ENCODE data around the gene GJA5.

- TF ChIP-seq CTCF (IDR thresholded peaks at IDR 0.05; ENCODE audit: extremely low read depth in 1 of 2, insufficient read depth in 1 of 2, low read depth in 1 of 2, low read length in 2 of 2): no peak
- TF ChIP-seq POLR2A (IDR thresholded peaks at IDR 0.05; ENCODE audit: low read depth, low read length): no peak
- no peak for TF ChIP-seq POLR2AphosphoS5 (IDR thresholded peaks at IDR 0.05; ENCODE audit: insufficient read depth, low read depth, low read length)
- TF ChIP-seq EZH2 (IDR thresholded peaks at IDR 0.05; ENCODE audit: borderline replicate concordance, low read depth, low read length, severe bottlenecking): no peak
These were observed 31.1 kb downstream of the GJA5 start for GRCh38 chr1:147729315-147729714.
